CD4-positive, alpha-beta T cell (primary cell): Measurements from ENCODE around the gene SPECC1. TPM values are rescaled to one million over a fixed set of nuclear protein-coding genes. Genes with fewer than 3 reads are reported as not detected.
"Not testable (repeated sequence)": the region's sequence is repeated elsewhere in the genome, so short reads cannot be mapped to it uniquely, and the experiment has no call there.

Experiments
- ATAC-seq: fragments of 200-7000 bp; cut with Tn5 transposase; one replicate; pipeline ENCODE4 v1.10.0; 2022; ENCODE audit warnings: mild to moderate bottlenecking; ENCODE audit not compliant: poor library complexity
- CTCF ChIA-PET: fragments of 350-600 bp; sonication (Branson Sonifier 250); formaldehyde crosslinking; loops from one replicate; lab custom pipeline; 2021; ENCODE audit warnings: antibody characterized with exemption, inconsistent platforms; lab: Charles Lee
- POLR2A ChIA-PET: fragments of 350-600 bp; sonication (Branson Sonifier 250); formaldehyde crosslinking; loops from one replicate; lab custom pipeline; 2021; ENCODE audit warnings: antibody characterized with exemption, inconsistent platforms; lab: Charles Lee
- DNase-seq, 14 experiments: peaks; one replicate each; pipeline ENCODE4 v3.0.0-alpha.2; 2013 to 2020; ENCODE audit warnings: mixed read lengths in 2 of 14
- H3K27ac ChIP-seq, 2 donors: one replicate each; pipeline versions ENCODE4 v1.5.1 to v1.7.0; 2013; ENCODE audit warnings: low read length in 2 of 2, low read depth in 1 of 2, mild to moderate bottlenecking in 1 of 2
- H3K27me3 ChIP-seq, 2 experiments: 1 replicate in 1 of 2; 2 replicates in 1 of 2; pipeline versions ENCODE4 v1.6.1 to v1.7.0; 2013; ENCODE audit warnings: low read length in 2 of 2, control low read depth in 1 of 2, mild to moderate bottlenecking in 1 of 2, moderate library complexity in 1 of 2; ENCODE audit not compliant: insufficient read depth in 2 of 2, control insufficient read depth in 1 of 2
- H3K36me3 ChIP-seq: one replicate; pipeline ENCODE4 v1.6.1; 2013; ENCODE audit warnings: low read length, control low read depth; ENCODE audit not compliant: insufficient read depth
- H3K4me1 ChIP-seq: one replicate; pipeline ENCODE4 v1.6.1; 2013; ENCODE audit warnings: low read length, control low read depth; ENCODE audit not compliant: insufficient read depth
- H3K4me3 ChIP-seq: one replicate; pipeline ENCODE4 v1.5.1; 2013; ENCODE audit warnings: mild to moderate bottlenecking, low read length, moderate library complexity
- H3K9me3 ChIP-seq, 2 experiments: 1 replicate in 1 of 2; 2 replicates in 1 of 2; pipeline versions ENCODE4 v1.6.1 to v1.7.0; 2013; ENCODE audit warnings: low read length in 2 of 2, mild to moderate bottlenecking in 2 of 2, control low read depth in 1 of 2, moderate library complexity in 1 of 2; ENCODE audit not compliant: control insufficient read depth in 1 of 2, insufficient read depth in 1 of 2
- H3K27ac Mint-ChIP-seq: one replicate; pipeline ENCODE4 v1.8.0; 2020; ENCODE audit warnings: mixed read lengths
- H3K27me3 Mint-ChIP-seq: one replicate; pipeline ENCODE4 v1.8.0; 2021; ENCODE audit warnings: mixed read lengths
- H3K36me3 Mint-ChIP-seq: one replicate; pipeline ENCODE4 v1.8.0; 2021; ENCODE audit warnings: low read depth, mixed read lengths
- H3K4me1 Mint-ChIP-seq: one replicate; pipeline ENCODE4 v1.8.0; 2021; ENCODE audit warnings: low read depth, mixed read lengths
- H3K4me3 Mint-ChIP-seq: one replicate; pipeline ENCODE4 v1.8.0; 2020; ENCODE audit warnings: mild to moderate bottlenecking, mixed read lengths
- H3K9me3 Mint-ChIP-seq: one replicate; pipeline ENCODE4 v1.8.0; 2020; ENCODE audit warnings: mixed read lengths
- CTCF ChIP-seq: fragments of 200-600 bp; IDR thresholded peaks from one replicate; pipeline ENCODE4 v1.8.0; 2022; ENCODE audit warnings: antibody characterized with exemption, mild to moderate bottlenecking
- intact Hi-C, 2 experiments: fragments of 100-400 bp; cut with DNase I in 1 of 2; cut with micrococcal nuclease in 1 of 2; formaldehyde crosslinking; loops; one replicate each; pipeline versions ENCODE4 v1.15.1 to v1.9.0; 2023 to 2025; cut with DNase I, micrococcal nuclease
- total RNA-seq, 174 experiments: library from RNA in 2 of 174; stranded (reverse) in 2 of 174; gene quantifications; one replicate each; pipeline ENCODE4 v1.2.3 and lab custom pipeline; 2021 to 2026

Gene SPECC1
- total RNA-seq, 2 experiments from 2014 or later: 4.3 to 4.4 TPM

- no peaks in the 10 kb centered on the region for H3K9me3 ChIP-seq
- ChIA-PET CTCF (no interaction called here), POLR2A (no interaction called here)
- no peaks in the 10 kb centered on the region for H3K36me3 Mint-ChIP-seq
- H3K27ac ChIP-seq: no peak overlapping the region
- ATAC-seq (no peak), DNase-seq (no peak)
- no peaks in the 10 kb centered on the region for H3K9me3 Mint-ChIP-seq
- intact Hi-C loops: no loop called here
- TF ChIP-seq CTCF: no peak
- H3K27ac Mint-ChIP-seq: no peak overlapping the region
- no peak overlapping the region for H3K4me3 Mint-ChIP-seq
- peaks cover 5% of the 10 kb centered on the region for H3K27me3 Mint-ChIP-seq
- H3K27me3 ChIP-seq: peaks cover 0 to 3% of the 10 kb centered on the region in 2 experiments
- H3K4me1 ChIP-seq: no peaks in the 10 kb centered on the region
- H3K4me3 ChIP-seq: no peak overlapping the region
- H3K4me1 Mint-ChIP-seq: no peaks in the 10 kb centered on the region
- no peaks in the 10 kb centered on the region for H3K36me3 ChIP-seq
Measured at GRCh38 chr17:20105539-20106280, 96.6 kb downstream of the SPECC1 start.

GRCh38 chr17:20106446-20106845 is 97.3 kb downstream of the SPECC1 start:
- H3K27me3 Mint-ChIP-seq, POLR2A ChIA-PET, H3K4me1 Mint-ChIP-seq, H3K4me3 Mint-ChIP-seq, H3K9me3 Mint-ChIP-seq, H3K4me3 ChIP-seq, H3K27ac Mint-ChIP-seq, CTCF ChIA-PET, ATAC-seq, H3K27me3 ChIP-seq, H3K36me3 ChIP-seq, H3K9me3 ChIP-seq, H3K4me1 ChIP-seq, H3K36me3 Mint-ChIP-seq, DNase-seq, H3K27ac ChIP-seq, intact Hi-C loops: not testable (repeated sequence)

- no peak overlapping the region for H3K27ac ChIP-seq
- H3K9me3 Mint-ChIP-seq: no peaks in the 10 kb centered on the region
Measured at GRCh38 chr17:20109076-20109475, 99.9 kb downstream of the SPECC1 start.

More at GRCh38 chr17:20109076-20109475, 99.9 kb downstream of the SPECC1 start:
- intact Hi-C loops: no loop called here
- ATAC-seq (no peak), DNase-seq (no peak)
- Mint-ChIP-seq H3K4me1 (no peaks in the 10 kb centered on the region), H3K4me3 (no peak overlapping the region), H3K27me3 (no peaks in the 10 kb centered on the region), H3K27ac (no peak overlapping the region), H3K36me3 (no peaks in the 10 kb centered on the region)
- no peaks in the 10 kb centered on the region for H3K36me3 ChIP-seq
- H3K27me3 ChIP-seq: no peaks in the 10 kb centered on the region
- CTCF ChIA-PET: no interaction called here
- POLR2A ChIA-PET: no interaction called here
- no peak for TF ChIP-seq CTCF
- H3K9me3 ChIP-seq: no peaks in the 10 kb centered on the region
- no peaks in the 10 kb centered on the region for H3K4me1 ChIP-seq
- H3K4me3 ChIP-seq: no peak overlapping the region
